H1 (cell line): Measurements from ENCODE around the gene DNM1L. TPM values are rescaled to one million over a fixed set of nuclear protein-coding genes. Genes with fewer than 3 reads are reported as not detected.

Experiments used
- CTCF ChIA-PET: fragments of 300-600 bp; sonication (Branson Sonifier 250); formaldehyde crosslinking; loops from one replicate; lab custom pipeline; 2021; ENCODE audit not compliant: partially characterized antibody; lab: Charles Lee
- POLR2A ChIA-PET: fragments of 300-600 bp; sonication (Branson Sonifier 250); formaldehyde crosslinking; loops from one replicate; lab custom pipeline; 2021; ENCODE audit warnings: inconsistent platforms; ENCODE audit not compliant: partially characterized antibody; lab: Charles Lee
- DNase-seq, 2 experiments: peaks; one replicate each; pipeline versions ENCODE4 v3.0.0 to v3.0.0-alpha.2; 2010 to 2022; ENCODE audit warnings: low spot score in 2 of 2, low read depth in 1 of 2, mixed read lengths in 1 of 2
- FAIRE-seq: peaks from 2 replicates; lab custom pipeline; 2011; peaks lifted over from hg19 to GRCh38; lab: Jason Lieb, UNC
- H2AFZ ChIP-seq: 2 replicates; pipeline ENCODE4 v1.8.1; 2012; ENCODE audit warnings: low read length, inconsistent platforms
- H2AK5ac ChIP-seq: 2 replicates; pipeline ENCODE4 v1.6.1; 2013; ENCODE audit warnings: low read depth, low read length
- H2BK120ac ChIP-seq: replicated peaks from 2 replicates; pipeline ENCODE3; 2013; ENCODE audit warnings: low read depth, low read length, inconsistent platforms
- H2BK12ac ChIP-seq: 2 replicates; pipeline ENCODE4 v1.6.1; 2013; ENCODE audit warnings: low read depth, low read length
- H2BK15ac ChIP-seq: 2 replicates; pipeline ENCODE4 v1.6.1; 2013; ENCODE audit warnings: low read length
- H2BK20ac ChIP-seq: 2 replicates; pipeline ENCODE4 v1.6.1; 2013; ENCODE audit warnings: low read length
- H2BK5ac ChIP-seq: 2 replicates; pipeline ENCODE4 v1.6.1; 2013; ENCODE audit warnings: low read depth, low read length
- H3K14ac ChIP-seq: 2 replicates; pipeline ENCODE4 v1.6.1; 2013; ENCODE audit warnings: inconsistent platforms; ENCODE audit not compliant: insufficient read length
- H3K18ac ChIP-seq: 2 replicates; pipeline ENCODE4 v1.6.1; 2013; ENCODE audit warnings: low read length; ENCODE audit errors: extremely low read depth
- H3K23ac ChIP-seq: 2 replicates; pipeline ENCODE4 v1.6.1; 2013; ENCODE audit warnings: inconsistent platforms; ENCODE audit not compliant: insufficient read length
- H3K23me2 ChIP-seq: 2 replicates; pipeline ENCODE4 v1.6.1; 2013; ENCODE audit warnings: low read depth, low read length
- H3K27ac ChIP-seq: 2 replicates; pipeline ENCODE4 v1.6.1; 2011; ENCODE audit warnings: low read depth, low read length, inconsistent platforms
- H3K27me3 ChIP-seq, 4 experiments: replicated peaks in 1 of 4; 1 replicate in 1 of 4; 2 replicates in 3 of 4; pipeline versions ENCODE4 v1.6.1 to v1.8.1; 2011 to 2013; ENCODE audit warnings: low read length in 3 of 4, mild to moderate bottlenecking in 3 of 4, inconsistent platforms in 2 of 4, mixed read lengths in 2 of 4, moderate library complexity in 1 of 4; ENCODE audit not compliant: control insufficient read depth in 3 of 4, insufficient read depth in 3 of 4; ENCODE audit errors: extremely low read depth in 1 of 4
- H3K36me3 ChIP-seq, 4 experiments: 2 replicates each; pipeline versions ENCODE4 v1.6.1 to v1.8.1; 2011 to 2013; ENCODE audit warnings: mild to moderate bottlenecking in 4 of 4, low read length in 3 of 4, moderate library complexity in 2 of 4, control low read depth in 1 of 4, inconsistent platforms in 1 of 4; ENCODE audit not compliant: insufficient read depth in 4 of 4, control insufficient read depth in 2 of 4
- H3K4ac ChIP-seq: replicated peaks from 2 replicates; pipeline ENCODE3; 2013; ENCODE audit warnings: low read length, low read depth, mixed read lengths, inconsistent platforms; ENCODE audit not compliant: insufficient read length
- H3K4me1 ChIP-seq, 4 experiments: replicated peaks in 1 of 4; 1 replicate in 1 of 4; 2 replicates in 3 of 4; pipeline versions ENCODE4 v1.6.1 to v1.8.1; 2011 to 2013; ENCODE audit warnings: low read length in 3 of 4, inconsistent platforms in 2 of 4, mixed read lengths in 1 of 4; ENCODE audit not compliant: insufficient read depth in 4 of 4, control insufficient read depth in 3 of 4
- H3K4me2 ChIP-seq, 2 experiments: 2 replicates each; pipeline versions ENCODE4 v1.6.1 to v1.8.1; 2011 to 2013; ENCODE audit warnings: low read depth in 2 of 2, low read length in 2 of 2, control low read depth in 1 of 2, inconsistent platforms in 1 of 2, mild to moderate bottlenecking in 1 of 2; ENCODE audit not compliant: insufficient read depth in 1 of 2
- H3K4me3 ChIP-seq, 4 experiments: fragments of 200-600, 300-600 bp in 1 of 4; sonication (generic), shearing (Covaris generic), sonication (Bioruptor Twin) in 1 of 4; 2 replicates each; pipeline versions ENCODE4 v1.5.1 to v1.8.1; 2011 to 2016; ENCODE audit warnings: low read length in 4 of 4, low read depth in 3 of 4, control low read depth in 2 of 4, inconsistent platforms in 2 of 4, mild to moderate bottlenecking in 2 of 4, mixed read lengths in 1 of 4, moderate library complexity in 1 of 4; ENCODE audit not compliant: insufficient read depth in 2 of 4; ENCODE audit errors: extremely low read depth in 1 of 4
- H3K56ac ChIP-seq: replicated peaks from 2 replicates; pipeline ENCODE3; 2013; ENCODE audit warnings: low read depth, mild to moderate bottlenecking, mixed read lengths, low read length, inconsistent platforms; ENCODE audit not compliant: insufficient read length
- H3K79me1 ChIP-seq: 2 replicates; pipeline ENCODE4 v1.6.1; 2013; ENCODE audit warnings: low read depth, low read length, control low read depth
- H3K79me2 ChIP-seq, 2 experiments: 2 replicates each; pipeline versions ENCODE4 v1.6.1 to v1.8.1; 2012 to 2013; ENCODE audit warnings: low read length in 2 of 2, mild to moderate bottlenecking in 2 of 2, inconsistent platforms in 1 of 2; ENCODE audit not compliant: insufficient read depth in 2 of 2, control insufficient read depth in 1 of 2
- H3K9ac ChIP-seq, 4 experiments: replicated peaks in 1 of 4; 1 replicate in 1 of 4; 2 replicates in 3 of 4; pipeline versions ENCODE4 v1.6.1 to v1.8.1; 2011 to 2013; ENCODE audit warnings: low read depth in 3 of 4, low read length in 3 of 4, control low read depth in 2 of 4, mild to moderate bottlenecking in 2 of 4, moderate library complexity in 2 of 4, inconsistent platforms in 1 of 4; ENCODE audit errors: extremely low read depth in 1 of 4
- H3K9me3 ChIP-seq, 2 experiments: 2 replicates each; pipeline versions ENCODE4 v1.6.1 to v1.8.1; 2012 to 2013; ENCODE audit warnings: mild to moderate bottlenecking in 2 of 2, moderate library complexity in 2 of 2, control low read depth in 1 of 2, inconsistent platforms in 1 of 2, low read depth in 1 of 2, low read length in 1 of 2, mixed read lengths in 1 of 2; ENCODE audit not compliant: insufficient read depth in 2 of 2
- H4K20me1 ChIP-seq, 2 experiments: replicated peaks in 1 of 2; 2 replicates each; pipeline versions ENCODE3 to v1.8.1; 2011 to 2013; ENCODE audit warnings: inconsistent platforms in 2 of 2, low read length in 2 of 2, mild to moderate bottlenecking in 1 of 2; ENCODE audit not compliant: insufficient read depth in 2 of 2, control insufficient read depth in 1 of 2
- H4K5ac ChIP-seq: 2 replicates; pipeline ENCODE4 v1.6.1; 2013; ENCODE audit warnings: low read length, low read depth, mixed read lengths, inconsistent platforms; ENCODE audit not compliant: insufficient read length
- H4K8ac ChIP-seq: 2 replicates; pipeline ENCODE4 v1.8.0; 2013; ENCODE audit warnings: mild to moderate bottlenecking, moderate library complexity, low read length, inconsistent platforms; ENCODE audit not compliant: insufficient read depth; ENCODE audit errors: extremely low read depth
- H4K91ac ChIP-seq: replicated peaks from 2 replicates; pipeline ENCODE3; 2013; ENCODE audit warnings: low read length, mixed read lengths, inconsistent platforms; ENCODE audit not compliant: insufficient read length
- PHF8 ChIP-seq: fragments of 200-600 bp; sonication (generic); conservative IDR thresholded peaks from 2 replicates; pipeline ENCODE4 v1.7.1; 2012; ENCODE audit warnings: low read depth, mild to moderate bottlenecking, inconsistent platforms, low read length, moderate library complexity
- SRF ChIP-seq: IDR thresholded peaks from 2 replicates; pipeline ENCODE4 v1.6.1; 2011; ENCODE audit warnings: mild to moderate bottlenecking, low read depth, low read length, moderate library complexity
- ZNF274 ChIP-seq: IDR thresholded peaks from 2 replicates; pipeline ENCODE4 v1.7.0; 2012; ENCODE audit warnings: low read length, borderline replicate concordance; ENCODE audit errors: extremely low read depth
- WGBS, 2 experiments: shearing (Covaris generic) in 1 of 2; methylation state at CpG; one replicate each; pipeline versions ENCODE4 v1.1.6 to v1.1.7; 2013 to 2015; ENCODE audit warnings: low lambda C conversion rate in 2 of 2, mixed read lengths in 2 of 2, inconsistent platforms in 1 of 2, low coverage in 1 of 2, missing lambda C conversion rate in 1 of 2; ENCODE audit not compliant: insufficient replicate concordance in 2 of 2, insufficient coverage in 1 of 2, insufficient read length in 1 of 2; ENCODE audit errors: extremely low coverage in 1 of 2, missing lambda C conversion rate in 1 of 2; 5-methylcytosine and 5-hydroxymethylcytosine counted together
- polyA plus RNA-seq, 7 experiments: library from polyadenylated mRNA; depleted of rRNA in 3 of 7; stranded (reverse) in 5 of 7; unstranded in 2 of 7; fragments of >200 nt in 5 of 7; fragments of 200-250 nt in 2 of 7; gene quantifications; 1 replicate in 5 of 7; 2 replicates in 1 of 7; 4 replicates in 1 of 7; pipeline versions ENCODE4 v1.2.1 to v1.2.3, GENCODE V29; 2011 to 2013; ENCODE audit warnings: missing spikeins in 2 of 7, mixed read lengths in 2 of 7
- total RNA-seq: library from RNA; stranded (reverse); fragmentation: NEBNext Ultra II Directional; extraction: Animal tissue kit (Norgen Biotek cat#: 25700); gene quantifications from 2 replicates; pipeline ENCODE4 v1.2.1, GENCODE V29; 2021

Gene DNM1L
- total and polyA plus RNA-seq, 2 of the 8 experiments (the other 6 are each of a cell fraction or from before 2014, with no cell fraction given) = 23.7 to 93.9 TPM

DNA sequence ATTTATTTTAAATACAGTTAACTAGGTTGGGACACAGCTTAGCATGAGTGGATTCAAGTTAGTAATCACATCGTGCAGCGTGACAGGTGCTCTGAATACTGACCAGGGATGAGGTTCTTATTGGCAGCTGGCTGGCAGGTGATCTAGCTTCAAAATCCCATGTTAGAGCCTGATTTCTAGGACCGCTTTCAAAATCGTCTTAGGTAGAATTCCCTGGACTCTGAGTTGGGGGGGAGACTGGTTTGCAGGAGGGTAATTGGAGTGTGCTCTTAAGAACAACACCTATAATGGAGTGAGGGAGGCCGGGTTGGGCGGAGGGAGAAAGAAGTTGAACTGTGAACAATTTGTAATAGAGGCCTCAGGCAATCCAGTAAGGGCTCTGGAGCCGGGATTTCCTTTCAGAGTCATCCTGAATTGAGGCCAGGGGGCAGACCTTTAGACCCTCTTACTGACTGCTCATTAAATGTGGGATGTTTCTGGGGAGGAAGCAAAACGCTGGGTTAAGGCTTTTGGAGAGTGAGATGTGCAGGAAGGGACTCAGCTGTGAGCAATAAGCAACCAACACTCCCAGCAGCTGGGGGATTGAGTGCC lies 77.5 kb downstream of the DNM1L start:
- CTCF ChIA-PET = interaction anchor here (0.6 to 4.1 kb wide), 31 partner anchors 8 to 671 kb away, joined by 3 to 54 read pairs (median 4); no protein-coding TSS in a partner anchor
- Histone ChIP-seq H2BK120ac (no peak overlapping the region), H3K4me2 (peak overlapping the region in 1 of 2 experiments; percentile 20; a peak in 1 of 4 replicates), H2AFZ (peak overlapping the region; percentile 69), H3K79me2 (peaks cover 0 to 24% of the 10 kb centered on the region in 2 experiments; a peak in 2 of 4 replicates), H3K4ac (no peak overlapping the region), H2BK12ac (no peak overlapping the region), H4K5ac (no peak overlapping the region), H3K23me2 (peaks cover 4% of the 10 kb centered on the region), H4K91ac (no peak overlapping the region), H3K9ac (no peak overlapping the region), H4K20me1 (no peaks in the 10 kb centered on the region), H2BK20ac (no peak overlapping the region), H2BK15ac (no peak overlapping the region), H3K18ac (no peak overlapping the region), H3K27me3 (no peaks in the 10 kb centered on the region; a peak in 1 of 7 replicates), H3K4me1 (peaks cover 0 to 3% (median 1%) of the 10 kb centered on the region in 4 experiments; a peak in 2 of 7 replicates), H3K36me3 (peaks cover 0 to 20% (median 13%) of the 10 kb centered on the region in 4 experiments), H3K56ac (no peak overlapping the region), H2AK5ac (no peak overlapping the region), H2BK5ac (no peak overlapping the region), H3K14ac (no peak overlapping the region), H4K8ac (peak overlapping the region; percentile 20; the same call in 1 of the 2 replicates), H3K4me3 (peak overlapping the region in 1 of 4 experiments; percentile 97; a peak in 4 of 8 replicates), H3K9me3 (no peaks in the 10 kb centered on the region), H3K79me1 (no peaks in the 10 kb centered on the region), H3K23ac (no peak overlapping the region), H3K27ac (no peak overlapping the region)
- POLR2A ChIA-PET = interaction anchor here (0.6 to 3.9 kb wide), 14 partner anchors 11 to 191 kb away, joined by 3 to 22 read pairs (median 4); partner anchors contain the start of gene PKP2
- no peak for DNase-seq
- FAIRE-seq = no peak
- 64% methylated on average over 8 of the region's 8 CpGs; no CpG with 5 or more reads in 1 of the 2 experiments for WGBS, 2 experiments
- TF ChIP-seq SRF (no peak), PHF8 (no peak), ZNF274 (no peak)
